GM23338 (cell line): Measurements from ENCODE around the gene SLC23A3. TPM values are rescaled to one million over a fixed set of nuclear protein-coding genes. Genes with fewer than 3 reads are reported as not detected.

Source experiments
- ATAC-seq: fragments of 200-7000 bp; cut with Tn5 transposase; 3 replicates; pipeline ENCODE4 v1.9.1; 2020
- DNase-seq: peaks from one replicate; pipeline ENCODE4 v3.0.0-alpha.2; 2015; ENCODE audit warnings: low spot score
- H2AFZ ChIP-seq: fragments of 200-600 bp; sonication (generic); 2 replicates; pipeline ENCODE4 v1.8.0; 2016; ENCODE audit warnings: antibody characterized with exemption, mild to moderate bottlenecking, moderate library complexity
- H3F3A ChIP-seq: fragments of 200-600 bp; sonication (generic); replicated peaks from 2 replicates; pipeline ENCODE4 v1.8.0; 2017; ENCODE audit warnings: antibody characterized with exemption, mixed run types, low read depth
- H3K27ac ChIP-seq: fragments of 200-600 bp; sonication (generic); 2 replicates; pipeline ENCODE4 v1.6.1; 2016; ENCODE audit warnings: low read depth
- H3K27me3 ChIP-seq: fragments of 200-600 bp; sonication (generic); 2 replicates; pipeline ENCODE4 v1.8.0; 2016; ENCODE audit warnings: mild to moderate bottlenecking, mixed run types, moderate library complexity; ENCODE audit not compliant: insufficient read depth
- H3K36me3 ChIP-seq: fragments of 200-600 bp; sonication (generic); 2 replicates; pipeline ENCODE4 v1.8.0; 2016; ENCODE audit warnings: mild to moderate bottlenecking; ENCODE audit not compliant: insufficient read depth
- H3K4me1 ChIP-seq: fragments of 200-600 bp; sonication (generic); 2 replicates; pipeline ENCODE4 v1.8.0; 2016; ENCODE audit warnings: mild to moderate bottlenecking, moderate library complexity; ENCODE audit not compliant: insufficient read depth
- H3K4me2 ChIP-seq: fragments of 200-600 bp; sonication (generic); 2 replicates; pipeline ENCODE4 v1.7.1; 2017; ENCODE audit warnings: mixed run types
- H3K4me3 ChIP-seq: fragments of 200-600 bp; sonication (generic); 2 replicates; pipeline ENCODE4 v1.6.1; 2016; ENCODE audit warnings: mixed run types
- H3K79me2 ChIP-seq: fragments of 200-600 bp; sonication (generic); replicated peaks from 2 replicates; pipeline ENCODE4 v1.8.0; 2017; ENCODE audit warnings: mild to moderate bottlenecking; ENCODE audit not compliant: insufficient read depth
- H3K9me2 ChIP-seq: fragments of 200-600 bp; sonication (generic); 2 replicates; pipeline ENCODE4 v1.8.0; 2017; ENCODE audit not compliant: insufficient read depth
- H4K20me1 ChIP-seq: fragments of 200-600 bp; sonication (generic); replicated peaks from 2 replicates; pipeline ENCODE4 v1.8.0; 2017; ENCODE audit warnings: mild to moderate bottlenecking; ENCODE audit not compliant: insufficient read depth
- H3K27ac Mint-ChIP-seq: 2 replicates; pipeline ENCODE4 v1.8.0; 2020; ENCODE audit warnings: inconsistent platforms, mild to moderate bottlenecking, moderate library complexity, mixed read lengths
- H3K27me3 Mint-ChIP-seq: 3 replicates; pipeline ENCODE4 v1.8.0; 2022; ENCODE audit warnings: low read depth, mild to moderate bottlenecking, moderate library complexity, mixed read lengths, inconsistent platforms; ENCODE audit not compliant: insufficient read depth, poor library complexity
- H3K36me3 Mint-ChIP-seq: 3 replicates; pipeline ENCODE4 v1.8.0; 2021; ENCODE audit warnings: low read depth, mild to moderate bottlenecking, inconsistent platforms, moderate library complexity, mixed read lengths
- H3K4me1 Mint-ChIP-seq: 3 replicates; pipeline ENCODE4 v1.8.0; 2020; ENCODE audit warnings: mild to moderate bottlenecking, inconsistent platforms, mixed read lengths
- H3K4me3 Mint-ChIP-seq: 3 replicates; pipeline ENCODE4 v1.8.0; 2021; ENCODE audit warnings: moderate library complexity, mild to moderate bottlenecking, inconsistent platforms, mixed read lengths
- H3K9me3 Mint-ChIP-seq: 3 replicates; pipeline ENCODE4 v1.8.0; 2020; ENCODE audit warnings: moderate library complexity, mild to moderate bottlenecking, inconsistent platforms, mixed read lengths
- CREB1 ChIP-seq: fragments of 250-450 bp; sonication (Bioruptor Pico); IDR thresholded peaks from 2 replicates; pipeline ENCODE4 v1.5.0; 2020; ENCODE audit warnings: low read depth, mild to moderate bottlenecking, moderate library complexity
- CTCF ChIP-seq, 2 experiments: fragments of 200-600 bp in 1 of 2; sonication (generic) in 1 of 2; conservative IDR thresholded peaks; 2 replicates each; pipeline versions ENCODE4 v1.5.1 to v1.6.1; 2016 to 2017; ENCODE audit warnings: antibody characterized with exemption in 2 of 2, low read depth in 2 of 2, mild to moderate bottlenecking in 2 of 2, moderate library complexity in 1 of 2
- ETS1 ChIP-seq: IDR thresholded peaks from 2 replicates; pipeline ENCODE4 v1.6.1; 2016; ENCODE audit warnings: antibody characterized with exemption
- EZH2 ChIP-seq: fragments of 200-600 bp; sonication (generic); IDR thresholded peaks from one replicate; pipeline ENCODE4 v1.8.0; 2017; ENCODE audit warnings: antibody characterized with exemption, mild to moderate bottlenecking, low read depth; ENCODE audit not compliant: unreplicated experiment
- EZH2phosphoT487 ChIP-seq: fragments of 200-600 bp; sonication (generic); IDR thresholded peaks from one replicate; pipeline ENCODE4 v1.8.1; 2018; ENCODE audit warnings: antibody characterized with exemption; ENCODE audit not compliant: unreplicated experiment
- NANOG ChIP-seq: IDR thresholded peaks from 2 replicates; pipeline ENCODE4 v1.6.1; 2016; ENCODE audit warnings: antibody characterized with exemption, borderline replicate concordance
- REST ChIP-seq: IDR thresholded peaks from one replicate; pipeline ENCODE4 v1.6.1; 2018; ENCODE audit warnings: antibody characterized with exemption; ENCODE audit not compliant: unreplicated experiment
- STAT1 ChIP-seq: IDR thresholded peaks from one replicate; pipeline ENCODE4 v1.6.1; 2016; ENCODE audit warnings: antibody characterized with exemption; ENCODE audit not compliant: unreplicated experiment
- ZNF114 ChIP-seq: fragments of 250-450 bp; sonication (Bioruptor Pico); IDR thresholded peaks from 2 replicates; pipeline ENCODE4 v1.5.0; 2020; ENCODE audit warnings: mild to moderate bottlenecking, moderate library complexity
- ZNF331 ChIP-seq: fragments of 250-450 bp; sonication (Bioruptor Pico); IDR thresholded peaks from 2 replicates; pipeline ENCODE4 v1.5.0; 2020; ENCODE audit warnings: low read depth, mild to moderate bottlenecking, moderate library complexity
- polyA plus RNA-seq: library from polyadenylated mRNA; unstranded; fragments of >200 nt; fragmentation: Nextera tagmentation; extraction: Ambion mirVana; gene quantifications from 2 replicates; pipeline ENCODE4 v1.2.1, GENCODE V29; 2016
- total RNA-seq: library from RNA; depleted of rRNA; stranded (reverse); fragments of >200 nt; shearing (Covaris generic); gene quantifications from 2 replicates; pipeline ENCODE4 v1.2.3, GENCODE V29; 2014

SLC23A3 gene
- total and polyA plus RNA-seq, 2 experiments from 2014 or later, result 0.10 to 0.73 TPM

- Histone ChIP-seq H3K36me3 (no peaks in the 10 kb centered on the region), H3K9me2 (no peaks in the 10 kb centered on the region), H3K4me3 (no peak overlapping the region), H4K20me1 (peaks cover 6% of the 10 kb centered on the region; the same call in 1 of the 2 replicates), H3K27ac (no peak overlapping the region), H3F3A (no peaks in the 10 kb centered on the region), H3K27me3 (no peaks in the 10 kb centered on the region), H3K4me1 (peaks cover 10% of the 10 kb centered on the region; the same call in 1 of the 2 replicates), H2AFZ (no peak overlapping the region), H3K4me2 (no peak overlapping the region), H3K79me2 (no peaks in the 10 kb centered on the region)
- ATAC-seq (no peak), DNase-seq (no peak)
- Mint-ChIP-seq H3K36me3 (no peaks in the 10 kb centered on the region), H3K4me1 (peaks cover 20% of the 10 kb centered on the region; the same call in 2 of the 3 replicates), H3K27ac (no peak overlapping the region), H3K4me3 (no peak overlapping the region), H3K27me3 (peaks cover 3% of the 10 kb centered on the region), H3K9me3 (no peaks in the 10 kb centered on the region)
- no peak for TF ChIP-seq CREB1 (CRISPR knock-in tag)
- TF ChIP-seq EZH2, result no peak
- TF ChIP-seq STAT1, result no peak
These were observed 43.3 kb downstream of the SLC23A3 start for GRCh38 chr2:219126555-219126954.

GRCh38 chr2:219125886-219126270 lies 44.0 kb downstream of the SLC23A3 start:
- H3K27ac Mint-ChIP-seq, result no peak overlapping the region
- H3K9me3 Mint-ChIP-seq, result no peaks in the 10 kb centered on the region
- no peaks in the 10 kb centered on the region for H3K9me2 ChIP-seq
- H3K4me2 ChIP-seq, result no peak overlapping the region
- H3K4me1 Mint-ChIP-seq, result peaks cover 20% of the 10 kb centered on the region; the same call in 2 of the 3 replicates
- no peak overlapping the region for H3K27ac ChIP-seq
- H3K27me3 Mint-ChIP-seq, result peaks cover 3% of the 10 kb centered on the region
- no peak overlapping the region for H2AFZ ChIP-seq
- DNase-seq (no peak), ATAC-seq (no peak)
- no peaks in the 10 kb centered on the region for H3K36me3 ChIP-seq
- H3K4me1 ChIP-seq, result peaks cover 10% of the 10 kb centered on the region; the same call in 1 of the 2 replicates
- no peaks in the 10 kb centered on the region for H3K79me2 ChIP-seq
- H4K20me1 ChIP-seq, result peaks cover 6% of the 10 kb centered on the region; the same call in 1 of the 2 replicates
- H3F3A ChIP-seq, result no peaks in the 10 kb centered on the region
- no peak overlapping the region for H3K4me3 Mint-ChIP-seq
- no peaks in the 10 kb centered on the region for H3K27me3 ChIP-seq
- no peak overlapping the region for H3K4me3 ChIP-seq
- no peaks in the 10 kb centered on the region for H3K36me3 Mint-ChIP-seq
- TF ChIP-seq STAT1 (no peak), REST (no peak), ZNF331 (CRISPR knock-in tag) (no peak), NANOG (no peak), CREB1 (CRISPR knock-in tag) (no peak), ETS1 (no peak), EZH2phosphoT487 (no peak), CTCF (conservative IDR thresholded peaks at IDR 0.05; ENCODE audit: low read depth in 2 of 2) (no peak), ZNF114 (CRISPR knock-in tag) (no peak)
